Measurements from ENCODE around the gene PRR35. TPM values are rescaled to one million over a fixed set of nuclear protein-coding genes. Genes with fewer than 3 reads are reported as not detected.

The PRR35 gene
- total RNA-seq, 1 donor from 2014 or later = 0.25 TPM

- Mint-ChIP-seq H3K27ac (no peak overlapping the region), H3K27me3 (ENCODE audit: low read depth) (no peaks in the 10 kb centered on the region), H3K4me3 (no peak overlapping the region), H3K36me3 (peaks cover 7% of the 10 kb centered on the region), H3K9me3 (no peaks in the 10 kb centered on the region), H3K4me1 (peaks cover under 1% of the 10 kb centered on the region)
- no peak for TF ChIP-seq CTCF (IDR thresholded peaks at IDR 0.05; ENCODE audit: unreplicated experiment)
- DNase-seq (ENCODE audit: low spot score in 2 of 2, unreplicated experiment in 2 of 2) = no peak
Measured at GRCh38 chr16:534856-535445, 25.2 kb upstream of the PRR35 start.

DNA sequence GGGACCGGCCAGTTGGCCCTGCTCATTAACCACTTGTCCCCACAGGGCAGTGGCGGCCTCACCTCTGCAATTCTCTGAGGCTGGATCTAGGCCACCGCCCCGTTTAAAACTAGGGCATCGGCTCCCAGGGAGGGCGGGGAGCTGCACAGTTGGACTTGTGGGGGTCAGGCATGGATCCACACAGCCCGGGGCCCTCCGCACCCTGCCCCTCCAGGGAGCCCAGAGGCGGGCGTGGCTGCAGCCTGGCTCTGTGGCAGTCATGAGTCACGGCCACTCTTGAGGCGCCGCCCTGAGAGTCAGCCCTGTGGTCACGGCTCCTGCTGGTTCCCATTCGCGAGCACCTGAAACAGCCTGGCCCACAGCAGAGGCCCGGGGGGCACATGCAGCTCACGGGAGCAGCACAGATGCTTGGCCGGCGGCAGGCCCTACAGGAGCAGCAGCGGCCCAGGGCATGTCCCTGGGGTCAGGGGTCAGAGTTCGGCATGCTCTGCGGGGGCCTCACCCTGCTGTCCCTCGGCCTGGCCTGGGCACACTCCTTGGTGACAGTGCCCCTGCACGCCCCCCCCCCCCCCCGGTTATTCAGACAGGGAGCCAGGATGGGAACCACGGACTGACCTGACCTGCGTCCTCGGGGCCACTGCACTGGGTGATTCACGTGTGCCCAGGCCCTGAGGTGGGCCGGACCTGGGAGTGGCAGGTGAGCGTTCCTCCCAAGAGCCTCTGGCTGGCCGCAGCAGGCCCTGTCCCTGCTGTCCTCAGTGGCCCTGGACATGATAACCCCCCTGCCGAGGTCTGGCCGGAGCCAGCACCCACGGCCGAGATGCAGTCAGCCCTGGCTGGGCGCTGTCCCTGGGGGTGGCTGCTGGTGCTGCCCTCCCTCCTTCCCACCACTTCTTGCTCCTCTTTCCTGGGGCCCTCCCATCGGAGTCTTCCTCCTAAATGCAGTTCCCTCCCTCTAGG lies 24.5 kb upstream of the PRR35 start:
- Mint-ChIP-seq H3K27ac (no peak overlapping the region), H3K36me3 (peaks cover 7% of the 10 kb centered on the region), H3K27me3 (ENCODE audit: low read depth) (no peaks in the 10 kb centered on the region), H3K4me3 (no peak overlapping the region), H3K9me3 (no peaks in the 10 kb centered on the region), H3K4me1 (no peaks in the 10 kb centered on the region)
- no peak for DNase-seq (ENCODE audit: low spot score in 2 of 2, unreplicated experiment in 2 of 2)
- TF ChIP-seq CTCF (IDR thresholded peaks at IDR 0.05; ENCODE audit: unreplicated experiment) = no peak

- H3K4me3 Mint-ChIP-seq = no peak overlapping the region
- no peak for TF ChIP-seq CTCF (IDR thresholded peaks at IDR 0.05; ENCODE audit: unreplicated experiment)
- no peaks in the 10 kb centered on the region for H3K9me3 Mint-ChIP-seq
- peaks cover 7% of the 10 kb centered on the region for H3K36me3 Mint-ChIP-seq
- no peaks in the 10 kb centered on the region for H3K4me1 Mint-ChIP-seq
- H3K27ac Mint-ChIP-seq = no peak overlapping the region
- no peaks in the 10 kb centered on the region for H3K27me3 Mint-ChIP-seq (ENCODE audit: low read depth)
- DNase-seq (ENCODE audit: low spot score in 2 of 2, unreplicated experiment in 2 of 2) = no peak
Measured at GRCh38 chr16:536746-537145, 23.4 kb upstream of the PRR35 start.

GRCh38 chr16:537415-538335 lies 22.5 kb upstream of the PRR35 start:
- TF ChIP-seq CTCF (IDR thresholded peaks at IDR 0.05; ENCODE audit: unreplicated experiment) = no peak
- Mint-ChIP-seq H3K4me1 (no peaks in the 10 kb centered on the region), H3K36me3 (peaks cover 7% of the 10 kb centered on the region), H3K4me3 (no peak overlapping the region), H3K27ac (no peak overlapping the region), H3K9me3 (no peaks in the 10 kb centered on the region), H3K27me3 (ENCODE audit: low read depth) (no peaks in the 10 kb centered on the region)
- no peak for DNase-seq (ENCODE audit: low spot score in 2 of 2, unreplicated experiment in 2 of 2)

- no peak for DNase-seq (ENCODE audit: low spot score in 2 of 2, unreplicated experiment in 2 of 2)
- Mint-ChIP-seq H3K36me3 (peaks cover 7% of the 10 kb centered on the region), H3K27ac (no peak overlapping the region), H3K9me3 (no peaks in the 10 kb centered on the region), H3K4me1 (no peaks in the 10 kb centered on the region), H3K27me3 (ENCODE audit: low read depth) (no peaks in the 10 kb centered on the region), H3K4me3 (no peak overlapping the region)
- no peak for TF ChIP-seq CTCF (IDR thresholded peaks at IDR 0.05; ENCODE audit: unreplicated experiment)
Measured at GRCh38 chr16:539901-540530, 20.2 kb upstream of the PRR35 start.
